Raji (cell line): ENCODE data around the gene NGB.

Source experiments
- POLR2A ChIP-seq: IDR thresholded peaks from 2 replicates; pipeline ENCODE4 v1.6.1; 2011; ENCODE audit warnings: low read depth, low read length, control low read depth; ENCODE audit not compliant: insufficient read depth

Gene NGB

GRCh38 chr14:77271113-77271710, at the start of gene NGB:
TSS of gene NGB (minus strand) at chr14:77271206. CDS start at chr14:77270937, 269 bp downstream.
- TF ChIP-seq POLR2A: no peak

- peak; percentile 80 for TF ChIP-seq POLR2A
Measured at GRCh38 chr14:77320238-77320935, 49.4 kb upstream of the NGB start, which contains the start of gene POMT2. TSS of gene POMT2 (minus strand) at chr14:77320883. CDS start at chr14:77320681, 202 bp downstream.

GRCh38 chr14:77319422-77319821, 48.4 kb upstream of the NGB start:
- TF ChIP-seq POLR2A: no peak

GRCh38 chr14:77318006-77318553, 47.1 kb upstream of the NGB start:
- no peak for TF ChIP-seq POLR2A

- no peak for TF ChIP-seq POLR2A
Measured at GRCh38 chr14:77316872-77317301, 45.9 kb upstream of the NGB start.

GRCh38 chr14:77316195-77316505, 45.1 kb upstream of the NGB start:
- TF ChIP-seq POLR2A: no peak

- TF ChIP-seq POLR2A: no peak
Measured at GRCh38 chr14:77314539-77315457, 43.8 kb upstream of the NGB start.

GRCh38 chr14:77314043-77314442, 43.0 kb upstream of the NGB start:
- no peak for TF ChIP-seq POLR2A

GRCh38 chr14:77313371-77313770, 42.4 kb upstream of the NGB start:
- no peak for TF ChIP-seq POLR2A

- no peak for TF ChIP-seq POLR2A
Measured at GRCh38 chr14:77311217-77311616, 40.2 kb upstream of the NGB start.

GRCh38 chr14:77310026-77310425, 39.0 kb upstream of the NGB start:
- no peak for TF ChIP-seq POLR2A

- no peak for TF ChIP-seq POLR2A
Measured at GRCh38 chr14:77309131-77309530, 38.1 kb upstream of the NGB start.

GRCh38 chr14:77306851-77307496, 36.0 kb upstream of the NGB start:
- TF ChIP-seq POLR2A: no peak

GRCh38 chr14:77306416-77306815, 35.4 kb upstream of the NGB start:
- TF ChIP-seq POLR2A: no peak

GRCh38 chr14:77305696-77306095, 34.7 kb upstream of the NGB start:
- TF ChIP-seq POLR2A: no peak
